GM21528 (cell line): ENCODE data around the gene CALB2.

Experiments used
- ATAC-seq: cut with Tn5 transposase; IDR thresholded peaks from one replicate; pipeline ENCODE4 v1.9.1; 2021; ENCODE audit warnings: mild to moderate bottlenecking, moderate library complexity; ENCODE audit not compliant: unreplicated experiment, low FRiP score

CALB2 gene

DNA sequence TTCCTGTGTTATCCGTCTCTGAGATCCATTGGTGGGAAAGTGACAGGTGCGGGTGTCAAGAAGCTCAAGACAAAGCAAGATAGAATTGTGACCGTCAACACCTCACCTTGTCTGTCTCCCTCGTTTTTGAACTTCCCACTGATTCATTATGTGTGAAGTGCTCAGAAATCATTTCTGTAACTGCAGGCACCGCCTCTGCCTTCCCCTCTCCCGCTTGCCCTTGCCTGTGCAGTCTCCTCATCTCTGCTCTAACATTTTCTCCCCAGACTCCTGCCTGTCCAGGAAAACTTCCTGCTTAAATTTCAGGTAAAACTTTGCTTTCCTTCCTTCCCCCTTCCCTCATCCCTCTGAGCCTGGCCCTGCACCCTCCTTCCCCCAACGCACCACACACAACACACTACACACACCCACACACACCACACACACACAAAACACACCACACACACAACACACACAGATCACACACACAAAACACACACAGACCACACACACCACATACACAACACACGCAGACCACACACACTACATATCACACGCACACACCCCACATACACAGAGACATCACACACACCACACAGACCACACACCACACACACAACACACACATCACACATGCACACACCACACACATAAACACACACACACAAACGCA is 25.7 kb downstream of the CALB2 start:
- no peak for ATAC-seq

DNA sequence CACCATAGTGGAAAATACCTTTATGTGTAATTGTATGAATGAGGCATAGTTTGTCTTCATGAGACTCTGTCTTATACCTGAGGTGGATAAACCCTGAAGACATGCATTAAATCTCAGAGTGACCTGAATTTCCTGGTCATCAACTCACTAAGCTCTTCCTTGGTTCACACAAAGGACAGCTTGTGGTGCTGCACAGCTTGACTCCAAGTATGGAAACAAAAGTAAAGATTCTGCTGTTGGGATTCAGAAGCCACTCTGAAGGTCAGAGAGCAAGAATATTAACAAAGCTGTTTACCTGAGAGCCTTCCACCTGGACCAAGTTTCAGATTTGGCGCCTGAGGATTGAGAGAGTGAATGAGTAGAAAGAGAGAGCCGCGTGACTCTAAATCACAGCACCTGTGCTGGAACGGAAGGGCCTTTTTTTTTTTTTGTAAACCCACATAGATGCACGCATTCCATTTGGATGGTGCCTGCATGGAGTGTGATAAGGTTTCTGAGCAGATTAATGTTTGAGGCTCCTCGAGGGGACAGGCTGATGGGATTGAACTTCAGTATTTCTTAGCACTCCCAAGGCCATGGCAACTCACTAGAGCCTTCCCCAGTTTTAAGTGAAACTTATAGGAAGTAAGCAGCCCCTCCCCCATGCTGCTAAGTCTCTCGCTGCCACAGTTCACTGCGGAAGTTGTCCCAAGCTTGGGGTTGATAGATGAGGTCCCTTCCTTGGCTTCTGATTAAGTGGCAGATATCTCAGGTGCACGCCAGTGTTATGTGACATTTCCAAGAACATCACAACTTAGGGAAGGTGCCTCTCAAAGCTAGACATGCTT is 28.7 kb downstream of the CALB2 start:
- ATAC-seq: no peak

DNA sequence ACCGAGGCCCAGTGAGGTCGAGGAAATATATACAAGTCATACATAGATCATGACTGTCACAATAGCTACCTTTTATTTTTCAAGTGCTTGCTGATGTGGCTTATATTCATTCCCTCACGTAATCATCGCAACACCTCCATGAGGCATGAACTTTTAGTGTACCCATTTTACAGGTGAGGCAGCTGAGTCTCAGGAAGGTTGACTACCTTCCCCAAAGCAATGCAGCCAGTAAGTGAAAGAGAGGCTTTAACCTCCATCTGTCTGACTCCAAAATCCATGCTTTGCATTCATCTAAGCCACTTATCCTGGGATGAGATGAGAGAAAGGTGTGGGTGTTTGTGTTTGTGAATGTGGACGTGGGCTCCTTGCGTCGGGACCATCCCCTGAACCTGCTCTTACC is 30.8 kb downstream of the CALB2 start:
- no peak for ATAC-seq

GRCh38 chr16:71396594-71396993 is 38.1 kb downstream of the CALB2 start:
- ATAC-seq: no peak

- ATAC-seq: no peak
Measured at GRCh38 chr16:71399801-71400563, 41.5 kb downstream of the CALB2 start.

DNA sequence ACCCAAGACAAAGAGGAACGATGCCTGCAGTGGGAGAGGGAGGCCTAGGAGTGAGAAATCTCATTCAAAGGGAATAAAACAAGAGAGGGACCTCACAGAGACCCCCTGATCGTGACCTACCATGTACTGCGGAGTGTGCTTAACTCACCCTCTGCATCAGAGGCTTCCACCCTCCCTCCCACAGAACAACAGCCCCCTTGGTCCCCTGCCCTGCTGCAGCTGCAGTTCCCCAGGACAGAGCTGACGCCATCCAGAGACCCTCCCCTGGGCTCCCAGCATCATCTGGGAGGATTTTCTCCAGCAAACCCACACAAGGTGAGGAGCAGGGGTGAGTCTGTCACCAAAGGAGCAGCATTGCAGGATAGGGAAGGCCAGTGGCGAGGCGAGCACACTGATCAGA is 43.5 kb downstream of the CALB2 start:
- no peak for ATAC-seq

DNA sequence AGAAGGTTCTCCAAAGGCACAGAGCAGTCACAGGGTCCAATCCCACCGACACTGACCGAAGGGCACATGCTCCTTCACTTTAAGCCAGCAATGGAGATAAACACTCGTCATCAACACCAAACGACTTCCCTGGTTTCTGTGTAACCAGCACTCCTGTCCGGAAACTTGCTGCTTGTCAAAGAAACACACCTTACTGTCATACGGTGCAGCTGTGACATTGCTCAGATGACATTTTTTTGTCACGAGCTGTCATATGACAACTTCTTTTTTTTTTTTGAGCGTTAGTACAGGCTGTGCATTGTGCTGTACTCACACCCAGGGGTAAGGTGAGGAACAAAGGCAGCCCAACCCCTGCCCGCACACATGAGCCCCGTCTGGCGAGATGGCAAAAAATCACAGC is 44.2 kb downstream of the CALB2 start:
- no peak for ATAC-seq

DNA sequence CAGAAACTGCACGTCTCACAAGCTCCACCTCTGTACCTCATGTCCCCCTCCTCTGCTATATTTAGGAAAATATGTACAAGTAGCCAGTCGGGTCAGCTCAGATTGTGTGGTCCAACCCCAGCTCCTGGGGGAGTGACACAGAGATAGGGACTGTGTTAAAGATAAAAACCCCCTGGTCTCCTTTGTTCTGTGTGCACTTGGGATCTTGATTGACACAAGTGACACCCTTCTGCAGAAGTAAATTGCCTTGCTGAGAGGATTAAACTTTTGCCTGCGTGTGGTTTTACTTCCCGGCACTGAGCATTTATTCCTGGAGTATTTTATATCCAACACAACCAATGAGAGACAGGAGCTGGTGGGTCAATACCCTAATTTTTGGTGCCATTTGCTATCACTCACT is 45.8 kb downstream of the CALB2 start:
- ATAC-seq: no peak

GRCh38 chr16:71406316-71406715 is 47.8 kb downstream of the CALB2 start:
- no peak for ATAC-seq

GRCh38 chr16:71406724-71407123 is 48.2 kb downstream of the CALB2 start:
- ATAC-seq: no peak

- no peak for ATAC-seq
Measured at GRCh38 chr16:71407731-71408130, 49.2 kb downstream of the CALB2 start.

DNA sequence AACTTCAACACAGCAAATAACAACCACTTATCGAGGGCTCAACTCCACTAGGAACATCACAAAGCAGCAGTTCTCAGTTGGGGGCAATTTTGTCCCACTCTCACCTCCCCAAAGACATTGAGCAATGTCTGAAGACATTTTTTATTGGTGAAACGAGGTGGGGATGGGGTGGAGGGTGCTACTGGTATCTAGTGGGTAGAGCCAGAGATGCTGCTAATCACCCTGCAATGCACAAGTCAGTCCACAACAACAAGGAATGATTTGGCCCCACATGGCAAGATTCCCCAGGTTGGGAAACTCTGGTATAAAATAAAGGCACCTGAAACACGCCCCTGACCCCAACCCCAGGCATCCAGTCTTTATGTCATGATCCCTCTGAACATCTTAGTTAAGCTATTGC is 50.0 kb downstream of the CALB2 start:
- ATAC-seq: no peak

DNA sequence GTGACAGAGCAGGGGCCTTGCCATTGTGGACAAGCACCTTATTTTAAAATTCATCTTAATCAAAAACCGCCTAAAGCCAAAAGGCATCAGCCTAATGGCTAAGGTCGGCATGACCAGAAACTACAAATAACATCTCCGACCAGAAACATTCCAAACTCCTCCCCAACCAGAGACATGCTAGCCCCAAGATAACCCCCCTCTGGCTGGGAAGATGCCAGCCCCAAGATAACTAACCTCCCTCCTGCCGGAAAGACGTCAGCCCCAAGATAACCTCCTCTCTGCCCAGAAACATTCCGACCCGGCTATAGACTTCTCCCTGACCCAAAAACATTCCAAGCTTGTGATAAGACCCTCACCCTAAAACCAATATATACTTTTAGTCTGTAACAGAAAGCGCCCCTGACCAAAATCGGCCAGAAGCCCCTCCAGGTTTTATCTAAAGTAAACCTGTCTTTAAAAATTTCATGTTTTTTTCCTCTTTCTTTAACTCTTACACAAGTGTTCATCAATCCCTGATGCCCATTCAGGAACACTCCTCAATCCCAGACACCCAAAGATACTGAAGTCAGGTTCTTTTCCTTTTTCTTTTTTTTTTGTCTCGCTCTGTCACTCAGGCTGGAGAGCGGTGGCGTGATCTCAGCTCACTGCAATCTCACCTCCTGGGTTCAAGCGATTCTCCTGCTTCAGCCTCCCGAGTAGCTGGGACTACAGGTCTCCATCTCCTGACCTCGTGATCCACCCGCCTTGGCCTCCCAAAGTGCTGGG is 50.7 kb downstream of the CALB2 start:
- no peak for ATAC-seq

DNA sequence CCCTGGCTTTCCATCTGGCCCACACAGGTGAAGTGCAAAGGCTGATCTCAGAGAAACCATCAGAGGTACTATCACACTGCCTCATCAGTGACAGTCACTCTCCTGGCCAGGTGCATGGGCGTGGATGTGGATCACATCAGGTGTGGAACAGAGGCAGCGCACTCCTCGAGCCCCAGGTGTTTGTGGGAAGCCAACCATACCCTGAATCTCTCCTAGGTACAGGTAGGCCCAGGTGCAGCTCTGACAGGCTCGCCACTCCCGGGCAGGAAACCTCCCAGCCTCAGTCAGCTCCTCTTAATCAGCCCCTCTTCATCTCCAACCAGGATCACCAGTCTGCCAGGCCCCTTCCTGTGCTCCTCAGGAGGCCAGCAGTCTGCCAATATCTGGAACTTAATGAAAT is 51.6 kb downstream of the CALB2 start:
- no peak for ATAC-seq

DNA sequence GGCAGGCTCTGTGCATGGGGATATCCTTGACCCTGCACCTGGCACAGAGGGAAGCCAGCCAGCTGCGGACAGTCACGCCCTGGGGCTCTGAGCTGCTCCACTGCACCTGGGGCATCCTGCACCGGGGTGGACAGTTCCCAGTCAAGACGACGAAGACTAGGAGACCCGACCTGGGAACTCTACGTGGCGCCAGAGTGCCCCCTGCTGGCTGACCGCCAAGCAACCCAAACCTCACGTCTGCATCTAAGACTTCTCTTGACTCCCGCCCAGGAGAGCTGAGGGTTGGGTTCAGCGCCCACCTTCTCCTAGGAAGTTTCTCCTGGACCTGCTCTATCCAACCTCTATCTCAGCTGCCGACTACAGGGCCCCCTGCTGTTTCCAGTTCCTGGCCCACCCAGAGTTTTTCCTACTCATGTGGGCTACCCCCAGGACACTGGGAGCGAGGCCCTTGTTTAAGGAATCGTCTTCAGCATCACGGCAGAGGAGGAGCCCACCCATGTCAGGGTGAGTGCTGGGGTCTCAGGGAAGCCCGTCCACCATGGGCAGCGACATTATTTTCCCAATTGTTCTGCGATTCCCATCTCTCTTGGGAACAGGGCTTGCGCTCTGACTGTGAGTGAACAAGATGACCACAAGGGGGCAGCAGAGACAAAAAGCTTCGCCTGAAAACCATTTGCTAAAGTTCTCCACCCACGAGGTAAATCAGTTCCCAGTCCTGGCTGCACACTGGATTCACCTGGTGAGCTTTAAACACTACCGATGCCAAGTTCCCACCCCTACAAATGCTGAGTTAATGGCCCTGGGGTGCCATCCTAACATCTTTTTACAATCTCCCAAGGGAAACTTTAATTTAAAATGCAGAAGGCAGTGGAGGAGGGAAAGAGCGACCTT is 54.0 kb downstream of the CALB2 start:
- ATAC-seq: peak; percentile 72

DNA sequence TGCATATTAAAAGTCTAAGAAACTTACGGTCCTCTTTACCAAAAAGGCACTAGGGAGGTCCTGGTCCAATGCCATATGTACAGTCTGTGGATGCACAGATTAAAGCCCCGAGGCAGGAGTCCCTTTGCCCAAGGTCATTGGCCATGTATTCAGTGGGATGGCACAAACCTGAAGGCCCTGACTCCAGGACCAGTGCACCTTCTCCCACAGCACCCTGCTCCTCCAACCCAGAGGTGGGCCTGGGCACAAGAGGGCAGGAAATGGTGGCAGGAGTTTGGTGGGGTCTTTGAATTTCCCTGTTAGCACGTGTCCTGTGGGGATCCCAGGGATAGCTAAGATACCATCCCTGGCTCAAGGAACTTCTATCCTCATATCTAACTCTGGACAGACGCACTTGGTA is 54.8 kb downstream of the CALB2 start:
- ATAC-seq: no peak

DNA sequence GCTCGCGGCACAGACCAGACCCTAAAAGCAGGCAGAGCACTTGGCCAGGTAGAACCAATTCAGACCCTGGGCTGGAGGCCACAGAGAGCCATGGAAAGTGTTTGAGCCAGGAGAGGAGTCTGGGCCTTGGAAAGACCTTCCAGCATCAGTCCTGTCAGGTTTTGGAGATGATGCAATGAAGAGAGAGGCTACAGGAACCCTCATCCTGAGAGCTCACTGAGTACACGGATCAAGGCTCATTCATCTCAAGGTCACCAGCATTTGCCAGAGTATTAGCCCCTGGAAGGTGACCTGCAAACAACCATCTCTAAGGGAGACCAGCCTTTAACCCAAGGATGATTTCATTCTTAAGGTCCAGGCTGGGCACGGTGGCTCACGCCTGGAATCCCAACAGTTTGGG is 55.5 kb downstream of the CALB2 start:
- no peak for ATAC-seq

DNA sequence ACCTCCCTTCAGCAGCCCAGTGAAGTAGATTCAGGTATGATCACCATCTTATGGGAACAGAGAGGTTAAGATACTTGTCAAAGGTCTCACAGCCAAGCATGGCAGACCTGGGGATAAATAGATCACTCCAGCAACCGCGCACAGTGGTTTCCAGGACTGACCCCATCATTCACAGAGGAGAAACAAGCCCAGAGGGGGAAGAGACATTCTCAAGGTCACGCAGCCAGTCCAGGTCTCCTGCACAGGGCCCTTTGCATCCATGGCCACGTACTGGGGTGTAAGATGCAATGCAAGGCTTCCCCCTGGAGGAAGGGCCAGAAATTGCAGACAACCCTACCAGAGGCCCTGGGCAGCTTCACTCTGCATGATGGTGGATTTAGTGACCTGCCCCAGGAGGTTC is 63.4 kb downstream of the CALB2 start:
- ATAC-seq: no peak

GRCh38 chr16:71423016-71423415 is 64.5 kb downstream of the CALB2 start:
- ATAC-seq: no peak

GRCh38 chr16:71423865-71424264 is 65.3 kb downstream of the CALB2 start:
- no peak for ATAC-seq
